HCT116 (cell line): ENCODE data around the gene BRMS1L. TPM values are rescaled to one million over a fixed set of nuclear protein-coding genes. Genes with fewer than 3 reads are reported as not detected.

ENCODE experiments used
- ATAC-seq: fragments of 200-7000 bp; cut with Tn5 transposase; 2 replicates; pipeline ENCODE4 v1.9.1; 2020; ENCODE audit warnings: mild to moderate bottlenecking, moderate library complexity
- BruUV-seq: library from RNA; stranded (reverse); fragments of 400-500 nt; replicated peaks from 2 replicates; lab custom pipeline; 2021; lab: Mats Ljungman, UMichigan
- CTCF ChIA-PET: fragments of 300-600 bp; sonication (Branson Sonifier 250); formaldehyde crosslinking; loops from one replicate; lab custom pipeline; 2021; ENCODE audit warnings: antibody characterized with exemption; lab: Charles Lee
- POLR2A ChIA-PET: fragments of 300-600, 350-600 bp; sonication (Branson Sonifier 250); formaldehyde crosslinking; loops from one replicate; lab custom pipeline; 2021; ENCODE audit warnings: antibody characterized with exemption; lab: Charles Lee
- RAD21 ChIA-PET, 2 experiments: fragments of 300-600 bp; sonication (Branson Sonifier 250); formaldehyde crosslinking; loops; one replicate each; lab custom pipeline; 2023; ENCODE audit warnings: low total read pairs in 2 of 2; ENCODE audit not compliant: uncharacterized antibody in 2 of 2, unreplicated experiment in 2 of 2, low non-redundant PET in 1 of 2; lab: Charles Lee
- DNase-seq: peaks from one replicate; pipeline ENCODE4 v3.0.0-alpha.2; 2010; ENCODE audit warnings: low read depth, low spot score
- H2AFZ ChIP-seq: fragments of 200-600 bp; shearing (Covaris generic), sonication (generic); 2 replicates; pipeline ENCODE4 v1.6.1; 2017; ENCODE audit warnings: low read depth, mixed run types, mixed read lengths, antibody characterized with exemption, low read length; ENCODE audit not compliant: poor library complexity, severe bottlenecking
- H3K27ac ChIP-seq: 2 replicates; pipeline ENCODE4 v1.5.1; 2012; ENCODE audit warnings: low read depth, low read length
- H3K27me3 ChIP-seq: fragments of 200-600 bp; sonication (generic); 2 replicates; pipeline ENCODE4 v1.6.1; 2016; ENCODE audit warnings: mixed run types, low read length, mixed read lengths; ENCODE audit not compliant: insufficient read depth
- H3K36me3 ChIP-seq, 2 experiments: fragments of 200-500 bp in 1 of 2; fragments of 200-600 bp in 1 of 2; sonication (Bioruptor generic) in 1 of 2; sonication (generic) in 1 of 2; 2 replicates each; pipeline versions ENCODE4 v1.5.1 to v1.6.1; 2014 to 2016; ENCODE audit warnings: low read length in 2 of 2, inconsistent platforms in 1 of 2, mixed read lengths in 1 of 2, mixed run types in 1 of 2; ENCODE audit not compliant: insufficient read depth in 2 of 2, control insufficient read depth in 1 of 2
- H3K4me1 ChIP-seq, 2 experiments: fragments of 200-600 bp in 1 of 2; sonication (generic) in 1 of 2; 2 replicates each; pipeline versions ENCODE4 v1.5.1 to v1.6.1; 2012 to 2017; ENCODE audit warnings: low read length in 2 of 2, inconsistent platforms in 1 of 2, mild to moderate bottlenecking in 1 of 2, mixed read lengths in 1 of 2, mixed run types in 1 of 2, moderate library complexity in 1 of 2; ENCODE audit not compliant: insufficient read depth in 2 of 2, control insufficient read depth in 1 of 2
- H3K4me2 ChIP-seq: fragments of 200-600 bp; sonication (generic); 2 replicates; pipeline ENCODE4 v1.6.1; 2017; ENCODE audit warnings: mixed run types, low read length, mixed read lengths
- H3K4me3 ChIP-seq, 2 experiments: fragments of 200-600 bp in 1 of 2; sonication (generic) in 1 of 2; replicated peaks in 1 of 2; 2 replicates each; pipeline ENCODE4 v1.5.1; 2011 to 2016; ENCODE audit warnings: low read length in 2 of 2, control low read depth in 1 of 2, low read depth in 1 of 2, mild to moderate bottlenecking in 1 of 2, mixed read lengths in 1 of 2, mixed run types in 1 of 2
- H3K79me2 ChIP-seq: fragments of 200-600 bp; sonication (generic); 2 replicates; pipeline ENCODE4 v1.6.1; 2017; ENCODE audit warnings: mild to moderate bottlenecking, mixed run types, low read length, moderate library complexity, mixed read lengths; ENCODE audit not compliant: insufficient read depth
- H3K9ac ChIP-seq: fragments of 200-600 bp; sonication (generic); 2 replicates; pipeline ENCODE4 v1.6.1; 2016; ENCODE audit warnings: low read length, mixed read lengths
- H3K9me2 ChIP-seq: fragments of 200-600 bp; sonication (generic), shearing (Covaris generic); 2 replicates; pipeline ENCODE4 v1.6.1; 2017; ENCODE audit warnings: mixed run types, mild to moderate bottlenecking, moderate library complexity; ENCODE audit not compliant: insufficient read depth
- H3K9me3 ChIP-seq, 2 experiments: fragments of 200-500 bp in 1 of 2; fragments of 200-600 bp in 1 of 2; sonication (Bioruptor generic) in 1 of 2; sonication (generic) in 1 of 2; 2 replicates each; pipeline ENCODE4 v1.6.1; 2014 to 2017; ENCODE audit warnings: low read length in 2 of 2, mixed read lengths in 2 of 2, inconsistent platforms in 1 of 2, low read depth in 1 of 2, mild to moderate bottlenecking in 1 of 2, mixed run types in 1 of 2, moderate library complexity in 1 of 2; ENCODE audit not compliant: control insufficient read depth in 1 of 2, insufficient read depth in 1 of 2
- H4K20me1 ChIP-seq: fragments of 200-600 bp; sonication (generic), shearing (Covaris generic); 2 replicates; pipeline ENCODE4 v1.6.1; 2017; ENCODE audit warnings: mixed run types, mild to moderate bottlenecking, moderate library complexity; ENCODE audit not compliant: insufficient read depth
- ATF3 ChIP-seq: IDR thresholded peaks from 2 replicates; pipeline ENCODE4 v1.6.1; 2012
- CBX3 ChIP-seq: IDR thresholded peaks from 2 replicates; pipeline ENCODE4 v1.6.1; 2012; ENCODE audit warnings: low read depth
- CEBPB ChIP-seq: IDR thresholded peaks from 2 replicates; pipeline ENCODE4 v1.6.1; 2012; ENCODE audit warnings: low read depth
- CTCF ChIP-seq, 3 experiments: fragments of 200-600 bp in 1 of 3; sonication (generic) in 1 of 3; IDR thresholded peaks in 2 of 3; conservative IDR thresholded peaks in 1 of 3; 2 replicates each; pipeline ENCODE4 v1.5.1; 2012 to 2017; ENCODE audit warnings: low read depth in 2 of 3, low read length in 2 of 3, antibody characterized with exemption in 1 of 3, borderline replicate concordance in 1 of 3, control low read depth in 1 of 3, mild to moderate bottlenecking in 1 of 3, mixed read lengths in 1 of 3, mixed run types in 1 of 3, moderate library complexity in 1 of 3; ENCODE audit not compliant: insufficient read depth in 1 of 3
- EGR1 ChIP-seq: IDR thresholded peaks from 2 replicates; pipeline ENCODE4 v1.6.1; 2012; ENCODE audit warnings: low read depth
- ELF1 ChIP-seq: IDR thresholded peaks from 2 replicates; pipeline ENCODE4 v1.6.1; 2012; ENCODE audit warnings: low read depth, borderline replicate concordance
- EZH2 ChIP-seq: fragments of 200-600 bp; sonication (generic); IDR thresholded peaks from 2 replicates; pipeline ENCODE4 v1.6.1; 2017; ENCODE audit warnings: antibody characterized with exemption, mixed run types
- EZH2phosphoT487 ChIP-seq: fragments of 200-600 bp; IDR thresholded peaks from 2 replicates; pipeline ENCODE4 v1.6.1; 2018; ENCODE audit warnings: antibody characterized with exemption, borderline replicate concordance
- JUND ChIP-seq: IDR thresholded peaks from 2 replicates; pipeline ENCODE4 v1.6.1; 2012
- POLR2A ChIP-seq: IDR thresholded peaks from 2 replicates; pipeline ENCODE4 v1.7.0; 2011; ENCODE audit warnings: borderline replicate concordance; ENCODE audit not compliant: insufficient read depth, insufficient read length; ENCODE audit errors: extremely low read depth
- RAD21 ChIP-seq: IDR thresholded peaks from 2 replicates; pipeline ENCODE4 v1.6.1; 2012; ENCODE audit warnings: low read depth, mild to moderate bottlenecking
- REST ChIP-seq: IDR thresholded peaks from 2 replicates; pipeline ENCODE4 v1.6.1; 2012; ENCODE audit warnings: low read depth
- SIN3A ChIP-seq: IDR thresholded peaks from 2 replicates; pipeline ENCODE4 v1.6.1; 2012; ENCODE audit warnings: low read depth
- SP1 ChIP-seq: IDR thresholded peaks from 2 replicates; pipeline ENCODE4 v1.6.1; 2012; ENCODE audit warnings: low read depth
- SRF ChIP-seq: IDR thresholded peaks from 2 replicates; pipeline ENCODE4 v1.6.1; 2012; ENCODE audit warnings: low read depth
- TCF7L2 ChIP-seq: IDR thresholded peaks from 2 replicates; pipeline ENCODE4 v1.7.0; 2011; ENCODE audit warnings: borderline replicate concordance, inconsistent platforms; ENCODE audit not compliant: insufficient read depth, insufficient read length; ENCODE audit errors: extremely low read depth
- YY1 ChIP-seq: IDR thresholded peaks from 2 replicates; pipeline ENCODE4 v1.6.1; 2011; ENCODE audit warnings: low read length, low read depth, moderate library complexity, mild to moderate bottlenecking; ENCODE audit not compliant: insufficient replicate concordance; ENCODE audit errors: extremely low read depth
- ZFX ChIP-seq: fragments of 450-650 bp; IDR thresholded peaks from 2 replicates; pipeline ENCODE4 v1.6.1; 2017
- intact Hi-C: fragments of 100-400 bp; cut with micrococcal nuclease; formaldehyde crosslinking; loops from 2 replicates; pipeline ENCODE4 v1.10.0; 2022
- total RNA-seq: library from RNA; stranded (reverse); gene quantifications from one replicate; pipeline ENCODE4 v1.2.1, GENCODE V29; 2021; ENCODE audit not compliant: unreplicated experiment
- TF ChIP-seq, protein P1 (sequence below): IDR thresholded peaks from 2 replicates; pipeline ENCODE4 v1.6.1; 2011; ENCODE audit warnings: mild to moderate bottlenecking, low read length, moderate library complexity; ENCODE audit not compliant: insufficient replicate concordance; ENCODE audit errors: extremely low read depth

The BRMS1L gene
- total RNA-seq, 1 experiment from 2014 or later = 6.2 TPM

GRCh38 chr14:35821564-35822411, 4.3 kb upstream of the BRMS1L start:
- H3K4me1 ChIP-seq = peaks cover 0 to 10% of the 10 kb centered on the region in 2 experiments; a peak in 2 of 4 replicates
- peak overlapping the region; percentile 55 for H2AFZ ChIP-seq
- no peaks in the 10 kb centered on the region for H3K9me2 ChIP-seq
- H3K9ac ChIP-seq = no peak overlapping the region
- peak overlapping the region; percentile 9; the same call in 1 of the 2 replicates for H3K4me2 ChIP-seq
- H3K36me3 ChIP-seq = no peaks in the 10 kb centered on the region
- H4K20me1 ChIP-seq = no peaks in the 10 kb centered on the region
- ChIA-PET POLR2A (no interaction called here), CTCF (interaction anchor here (0.6 to 1.7 kb wide), 4 partner anchors 12 to 383 kb away, joined by 3 to 4 read pairs (median 3); no protein-coding TSS in a partner anchor), RAD21 (no interaction called here)
- H3K4me3 ChIP-seq = no peak overlapping the region
- H3K9me3 ChIP-seq = no peaks in the 10 kb centered on the region
- H3K27ac ChIP-seq = no peak overlapping the region
- intact Hi-C loops = no loop called here
- H3K79me2 ChIP-seq = no peaks in the 10 kb centered on the region
- no TSS peak for BruUV-seq
- no peaks in the 10 kb centered on the region for H3K27me3 ChIP-seq
- DNase-seq = peak; percentile 53
- no peak for ATAC-seq
- peak; percentile 38 to 97 (median 94); a peak in 5 of 6 replicates for TF ChIP-seq CTCF (IDR thresholded peaks at IDR 0.05 in 2 of 3, conservative IDR thresholded peaks at IDR 0.05 in 1 of 3; ENCODE audit: borderline replicate concordance in 1 of 3, insufficient read depth in 1 of 3, low read depth in 2 of 3, low read length in 2 of 3)
- no peak for TF ChIP-seq SP1
- no peak for TF ChIP-seq TCF7L2
- TF ChIP-seq EZH2 = no peak
- no peak for TF ChIP-seq YY1
- TF ChIP-seq RAD21 = peak; percentile 20; the same call in 1 of the 2 replicates
- TF ChIP-seq EGR1 = no peak
- no peak for TF ChIP-seq EZH2phosphoT487
- TF ChIP-seq CBX3 = peak; percentile 49; the same call in 1 of the 2 replicates
- no peak for TF ChIP-seq JUND
- no peak for TF ChIP-seq SRF
- TF ChIP-seq ATF3 = no peak
- TF ChIP-seq, protein P1, sequence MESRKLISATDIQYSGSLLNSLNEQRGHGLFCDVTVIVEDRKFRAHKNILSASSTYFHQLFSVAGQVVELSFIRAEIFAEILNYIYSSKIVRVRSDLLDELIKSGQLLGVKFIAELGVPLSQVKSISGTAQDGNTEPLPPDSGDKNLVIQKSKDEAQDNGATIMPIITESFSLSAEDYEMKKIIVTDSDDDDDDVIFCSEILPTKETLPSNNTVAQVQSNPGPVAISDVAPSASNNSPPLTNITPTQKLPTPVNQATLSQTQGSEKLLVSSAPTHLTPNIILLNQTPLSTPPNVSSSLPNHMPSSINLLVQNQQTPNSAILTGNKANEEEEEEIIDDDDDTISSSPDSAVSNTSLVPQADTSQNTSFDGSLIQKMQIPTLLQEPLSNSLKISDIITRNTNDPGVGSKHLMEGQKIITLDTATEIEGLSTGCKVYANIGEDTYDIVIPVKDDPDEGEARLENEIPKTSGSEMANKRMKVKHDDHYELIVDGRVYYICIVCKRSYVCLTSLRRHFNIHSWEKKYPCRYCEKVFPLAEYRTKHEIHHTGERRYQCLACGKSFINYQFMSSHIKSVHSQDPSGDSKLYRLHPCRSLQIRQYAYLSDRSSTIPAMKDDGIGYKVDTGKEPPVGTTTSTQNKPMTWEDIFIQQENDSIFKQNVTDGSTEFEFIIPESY = no peak
- TF ChIP-seq SIN3A = no peak
- no peak for TF ChIP-seq REST
- TF ChIP-seq ZFX = no peak
- no peak for TF ChIP-seq POLR2A
- TF ChIP-seq ELF1 = no peak
- TF ChIP-seq CEBPB = peak; percentile 44; the same call in 1 of the 2 replicates
